Upper lobe of left lung (tissue), 6 donors: ENCODE data around the gene CLIP1. TPM values are rescaled to one million over a fixed set of nuclear protein-coding genes. Genes with fewer than 3 reads are reported as not detected.
"Not testable (repeated sequence)": the region's sequence is repeated elsewhere in the genome, so short reads cannot be mapped to it uniquely, and the experiment has no call there.

ENCODE experiments used
- ATAC-seq, 2 donors: fragments of 200-7000 bp; cut with Tn5 transposase; one replicate each; pipeline ENCODE4 v1.9.1; 2022; ENCODE audit warnings: mild to moderate bottlenecking in 2 of 2, moderate library complexity in 2 of 2; ENCODE audit not compliant: low FRiP score in 2 of 2
- DNase-seq, 2 donors: peaks; one replicate each; pipeline ENCODE4 v3.0.0-alpha.2; 2019 to 2020
- H3K27ac ChIP-seq, 4 donors: fragments of 200-600 bp; sonication (generic); one replicate each; pipeline ENCODE4 v1.5.1; 2016 to 2019
- H3K27me3 ChIP-seq, 4 donors: fragments of 200-600 bp; sonication (generic); one replicate each; pipeline ENCODE4 v1.5.1; 2017 to 2019
- H3K36me3 ChIP-seq, 4 donors: fragments of 200-600 bp; sonication (generic); one replicate each; pipeline ENCODE4 v1.5.1; 2016 to 2019
- H3K4me1 ChIP-seq, 4 donors: fragments of 200-600 bp; sonication (generic); one replicate each; pipeline ENCODE4 v1.5.1; 2018 to 2019
- H3K4me3 ChIP-seq, 4 donors: fragments of 200-600 bp; sonication (generic); one replicate each; pipeline ENCODE4 v1.5.1; 2017 to 2019; ENCODE audit warnings: mild to moderate bottlenecking in 2 of 4, moderate library complexity in 1 of 4
- H3K9me3 ChIP-seq, 4 donors: fragments of 200-600 bp; sonication (generic); one replicate each; pipeline ENCODE4 v1.5.1; 2018 to 2019
- EP300 ChIP-seq, 4 donors: sonication (generic); formaldehyde crosslinking; IDR thresholded peaks; one replicate each; pipeline ENCODE4 v1.5.1; 2017; ENCODE audit warnings: antibody characterized with exemption in 4 of 4, control low read depth in 2 of 4
- POLR2A ChIP-seq, 4 donors: fragments of 450-650 bp; IDR thresholded peaks; one replicate each; pipeline ENCODE4 v1.5.1; 2016 to 2017; ENCODE audit warnings: antibody characterized with exemption in 4 of 4, mild to moderate bottlenecking in 2 of 4
- POLR2AphosphoS5 ChIP-seq, 2 donors: sonication (generic); formaldehyde crosslinking; IDR thresholded peaks; one replicate each; pipeline ENCODE4 v1.5.1; 2017; ENCODE audit warnings: antibody characterized with exemption in 2 of 2
- WGBS, 2 donors: methylation state at CpG; one replicate each; pipeline ENCODE4 v1.1.5; 2017 to 2018; 5-methylcytosine and 5-hydroxymethylcytosine counted together
- total RNA-seq, 6 donors: library from RNA; depleted of rRNA in 4 of 6; stranded (reverse); fragments of >200 nt in 4 of 6; gene quantifications; one replicate each; pipeline versions ENCODE4 v1.1.0 to v1.2.1, GENCODE V29; 2016 to 2021
- TF ChIP-seq, protein P1 (sequence below), 6 experiments: fragments of 450-650 bp in 4 of 6; fragments of 200-600 bp in 2 of 6; sonication (generic) in 2 of 6; IDR thresholded peaks; one replicate each; pipeline ENCODE4 v1.5.1; 2016 to 2019; ENCODE audit warnings: antibody characterized with exemption in 6 of 6
- donor health status: DM: no; HTN: no; CAD: no; lungs with moderate emphysema.
- donor health status: DM: no; HTN: yes; CAD: no; lungs with severe emphysema.

Gene CLIP1
- total RNA-seq, 6 donors from 2014 or later, result 78.4 to 152 (median 104) TPM

GRCh38 chr12:122444071-122444470 lies 21.6 kb upstream of the CLIP1 start:
- H3K4me3 ChIP-seq, ATAC-seq: not testable (repeated sequence)
- WGBS, 2 donors, result 83 to 91% methylated on average over 5 of the region's 5 CpGs

GRCh38 chr12:122438822-122439221 lies 16.4 kb upstream of the CLIP1 start:
- H3K9me3 ChIP-seq, H3K27ac ChIP-seq, H3K27me3 ChIP-seq, H3K4me3 ChIP-seq, ATAC-seq, H3K4me1 ChIP-seq, H3K36me3 ChIP-seq: not testable (repeated sequence)
- WGBS, 2 donors, result 64 to 75% methylated on average over 8 of the region's 8 CpGs
- DNase-seq, result peak in 1 of 2 donors; percentile 37

More at GRCh38 chr12:122444071-122444470, 21.6 kb upstream of the CLIP1 start:
- not testable (repeated sequence) for H3K4me1 ChIP-seq, H3K27ac ChIP-seq, H3K9me3 ChIP-seq, H3K36me3 ChIP-seq, H3K27me3 ChIP-seq, DNase-seq

- Histone ChIP-seq H3K36me3 (no peaks in the 10 kb centered on the region), H3K27me3 (no peaks in the 10 kb centered on the region), H3K9me3 (no peaks in the 10 kb centered on the region), H3K4me1 (no peaks in the 10 kb centered on the region), H3K27ac (no peak overlapping the region), H3K4me3 (no peak overlapping the region)
- DNase-seq, result no peak
- WGBS, 2 donors, result 54 to 61% methylated on average over 8 of the region's 8 CpGs
- peak; percentile 63 to 90 for ATAC-seq
- TF ChIP-seq POLR2A (IDR thresholded peaks at IDR 0.05) (no peak), POLR2AphosphoS5 (IDR thresholded peaks at IDR 0.05) (peak in 1 of 2 donors; percentile 53), EP300 (IDR thresholded peaks at IDR 0.05) (no peak)
These were observed 15.2 kb upstream of the CLIP1 start for GRCh38 chr12:122437656-122438121.

GRCh38 chr12:122435186-122435585 lies 12.7 kb upstream of the CLIP1 start:
- no peaks in the 10 kb centered on the region for H3K9me3 ChIP-seq
- no peaks in the 10 kb centered on the region for H3K36me3 ChIP-seq
- H3K4me1 ChIP-seq, result no peaks in the 10 kb centered on the region
- H3K4me3 ChIP-seq, result no peak overlapping the region
- 81 to 90% methylated on average over 4 of the region's 4 CpGs for WGBS, 2 donors
- TF ChIP-seq, protein P1, sequence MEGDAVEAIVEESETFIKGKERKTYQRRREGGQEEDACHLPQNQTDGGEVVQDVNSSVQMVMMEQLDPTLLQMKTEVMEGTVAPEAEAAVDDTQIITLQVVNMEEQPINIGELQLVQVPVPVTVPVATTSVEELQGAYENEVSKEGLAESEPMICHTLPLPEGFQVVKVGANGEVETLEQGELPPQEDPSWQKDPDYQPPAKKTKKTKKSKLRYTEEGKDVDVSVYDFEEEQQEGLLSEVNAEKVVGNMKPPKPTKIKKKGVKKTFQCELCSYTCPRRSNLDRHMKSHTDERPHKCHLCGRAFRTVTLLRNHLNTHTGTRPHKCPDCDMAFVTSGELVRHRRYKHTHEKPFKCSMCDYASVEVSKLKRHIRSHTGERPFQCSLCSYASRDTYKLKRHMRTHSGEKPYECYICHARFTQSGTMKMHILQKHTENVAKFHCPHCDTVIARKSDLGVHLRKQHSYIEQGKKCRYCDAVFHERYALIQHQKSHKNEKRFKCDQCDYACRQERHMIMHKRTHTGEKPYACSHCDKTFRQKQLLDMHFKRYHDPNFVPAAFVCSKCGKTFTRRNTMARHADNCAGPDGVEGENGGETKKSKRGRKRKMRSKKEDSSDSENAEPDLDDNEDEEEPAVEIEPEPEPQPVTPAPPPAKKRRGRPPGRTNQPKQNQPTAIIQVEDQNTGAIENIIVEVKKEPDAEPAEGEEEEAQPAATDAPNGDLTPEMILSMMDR (IDR thresholded peaks at IDR 0.05), result no peak
- TF ChIP-seq POLR2AphosphoS5 (IDR thresholded peaks at IDR 0.05) (no peak), EP300 (IDR thresholded peaks at IDR 0.05) (no peak), POLR2A (IDR thresholded peaks at IDR 0.05) (no peak)
- no peak for DNase-seq
- H3K27me3 ChIP-seq, result no peaks in the 10 kb centered on the region
- no peak for ATAC-seq
- no peak overlapping the region for H3K27ac ChIP-seq

- H3K4me3 ChIP-seq, H3K27me3 ChIP-seq, ATAC-seq, H3K4me1 ChIP-seq, H3K27ac ChIP-seq, H3K9me3 ChIP-seq, H3K36me3 ChIP-seq, DNase-seq: not testable (repeated sequence)
- 96 to 99% methylated on average over 5 of the region's 5 CpGs for WGBS, 2 donors
These were observed 6.6 kb upstream of the CLIP1 start for GRCh38 chr12:122429043-122429442.

GRCh38 chr12:122427403-122427802 lies 4.9 kb upstream of the CLIP1 start:
- Histone ChIP-seq H3K27ac (no peak overlapping the region), H3K4me1 (peaks cover 10 to 12% (median 11%) of the 10 kb centered on the region in 4 donors), H3K4me3 (no peak overlapping the region), H3K36me3 (no peaks in the 10 kb centered on the region), H3K9me3 (no peaks in the 10 kb centered on the region), H3K27me3 (no peaks in the 10 kb centered on the region)
- ATAC-seq, result no peak
- TF ChIP-seq POLR2A (IDR thresholded peaks at IDR 0.05) (no peak), EP300 (IDR thresholded peaks at IDR 0.05) (no peak), POLR2AphosphoS5 (IDR thresholded peaks at IDR 0.05) (no peak)
- TF ChIP-seq, protein P1 (IDR thresholded peaks at IDR 0.05), result no peak
- no peak for DNase-seq
- 92 to 94% methylated on average over 9 of the region's 9 CpGs for WGBS, 2 donors
